GM12891 (cell line): Measurements from ENCODE around the gene SECISBP2.
"Not testable (repeated sequence)": the region's sequence is repeated elsewhere in the genome, so short reads cannot be mapped to it uniquely, and the experiment has no call there.

Experiments used
- DNase-seq: peaks from one replicate; pipeline ENCODE4 v3.0.0; 2011; ENCODE audit warnings: low spot score; ENCODE audit not compliant: insufficient read length
- FAIRE-seq: peaks from 2 replicates; lab custom pipeline; 2011; peaks lifted over from hg19 to GRCh38; lab: Jason Lieb, UNC
- PAX5 ChIP-seq: IDR thresholded peaks from 2 replicates; pipeline ENCODE4 v1.6.1; 2011; ENCODE audit warnings: low read length, moderate library complexity, mild to moderate bottlenecking; ENCODE audit not compliant: insufficient read depth, severe bottlenecking
- POLR2A ChIP-seq: IDR thresholded peaks from 2 replicates; pipeline ENCODE4 v1.6.1; 2011; ENCODE audit warnings: low read depth, low read length, control low read depth
- POLR2AphosphoS5 ChIP-seq: IDR thresholded peaks from 2 replicates; pipeline ENCODE4 v1.6.1; 2011; ENCODE audit warnings: low read depth, low read length, control low read depth
- POU2F2 ChIP-seq: IDR thresholded peaks from 2 replicates; pipeline ENCODE4 v1.6.1; 2011; ENCODE audit warnings: low read depth, mild to moderate bottlenecking, control low read depth, low read length, moderate library complexity
- SPI1 ChIP-seq: IDR thresholded peaks from 2 replicates; pipeline ENCODE4 v1.6.1; 2011; ENCODE audit warnings: low read depth, low read length, control low read depth
- TAF1 ChIP-seq: IDR thresholded peaks from 2 replicates; pipeline ENCODE4 v1.6.1; 2011; ENCODE audit warnings: low read depth, low read length, control low read depth

Gene SECISBP2

GRCh38 chr9:89368978-89369377 lies 50.7 kb downstream of the SECISBP2 start:
- no peak for FAIRE-seq
- no peak for DNase-seq
- no peak for TF ChIP-seq POLR2A
- no peak for TF ChIP-seq POLR2AphosphoS5
- TF ChIP-seq TAF1: no peak
- TF ChIP-seq SPI1: no peak
- TF ChIP-seq POU2F2: no peak
- TF ChIP-seq PAX5: no peak

- FAIRE-seq (no peak), DNase-seq (no peak)
- TF ChIP-seq SPI1: no peak
Measured at GRCh38 chr9:89370593-89370992, 52.3 kb downstream of the SECISBP2 start.

- peak; percentile 95 for FAIRE-seq
- DNase-seq: not testable (repeated sequence)
Measured at GRCh38 chr9:89371791-89372190, 53.5 kb downstream of the SECISBP2 start.

- TF ChIP-seq PAX5 (no peak), POU2F2 (no peak), TAF1 (no peak), POLR2AphosphoS5 (no peak; the same call in 1 of the 2 replicates), POLR2A (no peak), SPI1 (no peak)
- no peak for DNase-seq
- no peak for FAIRE-seq
Measured at GRCh38 chr9:89372230-89372816, 54.0 kb downstream of the SECISBP2 start.

- no peak for DNase-seq
- TF ChIP-seq SPI1 (no peak), POU2F2 (no peak), TAF1 (no peak), PAX5 (no peak), POLR2A (no peak; the same call in 1 of the 2 replicates)
- FAIRE-seq: no peak
Measured at GRCh38 chr9:89372979-89373378, 54.7 kb downstream of the SECISBP2 start.

- FAIRE-seq (no peak), DNase-seq (no peak)
Measured at GRCh38 chr9:89374176-89374575, 55.9 kb downstream of the SECISBP2 start.

GRCh38 chr9:89375191-89375760 lies 57.0 kb downstream of the SECISBP2 start:
- DNase-seq: peak; percentile 58
- peak; percentile 79 for FAIRE-seq
- TF ChIP-seq POLR2A: peak; percentile 63; the same call in 1 of the 2 replicates
- no peak for TF ChIP-seq TAF1
- TF ChIP-seq SPI1: peak; percentile 79
- TF ChIP-seq POLR2AphosphoS5: peak; percentile 69

More at GRCh38 chr9:89374176-89374575, 55.9 kb downstream of the SECISBP2 start:
- TF ChIP-seq POU2F2: no peak
- 0 out of 2 replicates have a peak, but pooled peaks have one; percentile 33 for TF ChIP-seq POLR2A

GRCh38 chr9:89376286-89376685 lies 58.0 kb downstream of the SECISBP2 start:
- TF ChIP-seq POLR2AphosphoS5 (no peak), POU2F2 (no peak), SPI1 (no peak), POLR2A (no peak), PAX5 (no peak), TAF1 (no peak)
- DNase-seq: no peak
- no peak for FAIRE-seq

GRCh38 chr9:89376741-89377351 lies 58.5 kb downstream of the SECISBP2 start:
- FAIRE-seq: no peak
- no peak for TF ChIP-seq PAX5
- no peak for TF ChIP-seq SPI1
- no peak for TF ChIP-seq POU2F2
- TF ChIP-seq TAF1: no peak
- no peak for TF ChIP-seq POLR2AphosphoS5
- no peak for TF ChIP-seq POLR2A
- no peak for DNase-seq

GRCh38 chr9:89377411-89377810 lies 59.1 kb downstream of the SECISBP2 start:
- no peak for TF ChIP-seq POU2F2
- no peak for TF ChIP-seq POLR2A
- FAIRE-seq (no peak), DNase-seq (no peak)

- no peak for TF ChIP-seq POLR2A
- TF ChIP-seq POLR2AphosphoS5: no peak
- no peak for TF ChIP-seq PAX5
- no peak for TF ChIP-seq TAF1
- TF ChIP-seq SPI1: no peak
- no peak for TF ChIP-seq POU2F2
- DNase-seq: no peak
- no peak for FAIRE-seq
Measured at GRCh38 chr9:89378541-89378940, 60.2 kb downstream of the SECISBP2 start.
